Right renal cortex interstitium (tissue), 3 donors: Measurements from ENCODE around the gene CDKL5. TPM values are rescaled to one million over a fixed set of nuclear protein-coding genes. Genes with fewer than 3 reads are reported as not detected.
A peak's percentile ranks its signal among the peaks of the same experiment; 100 is the strongest.
"Not testable (repeated sequence)": the region's sequence is repeated elsewhere in the genome, so short reads cannot be mapped to it uniquely, and the experiment has no call there.

Experiments used
- DNase-seq, 3 donors: peaks; one replicate each; pipeline ENCODE4 v3.0.0-alpha.2; 2013; ENCODE audit warnings: low read depth in 3 of 3, low spot score in 2 of 3
- polyA plus RNA-seq, 3 donors: library from polyadenylated mRNA; unstranded; fragments of 120-200 nt; gene quantifications; one replicate each; pipeline ENCODE4 v1.2.1, GENCODE V29; 2013; ENCODE audit not compliant: insufficient read length in 3 of 3

Gene CDKL5
- polyA plus RNA-seq, 3 donors, result 13.6 to 14.5 (median 14.2) TPM

GRCh38 chrX:18566748-18567147 lies 141.3 kb downstream of the CDKL5 start:
- no peak for DNase-seq

DNA sequence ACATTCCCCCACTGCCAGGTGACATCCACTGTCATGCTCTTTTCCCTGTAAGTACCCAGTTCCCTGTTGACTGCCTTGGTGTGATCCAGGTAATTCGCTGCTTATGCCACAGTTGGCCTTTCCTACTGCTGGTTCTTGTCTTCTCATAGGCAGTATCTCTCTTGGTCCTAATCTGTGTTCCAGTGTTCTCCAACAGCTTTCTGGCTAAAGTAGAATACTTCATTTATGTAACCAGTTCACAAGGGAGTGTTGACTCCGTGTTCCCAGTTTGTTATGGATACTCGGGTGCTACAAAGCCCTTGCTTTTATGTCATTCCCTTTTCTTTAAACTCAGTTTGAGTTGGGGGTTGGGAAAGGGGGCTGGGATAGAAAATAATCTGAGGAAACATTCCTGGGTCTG lies 148.1 kb downstream of the CDKL5 start:
- DNase-seq, result no peak

- DNase-seq, result no peak
Observed at GRCh38 chrX:18574591-18574990, 149.2 kb downstream of the CDKL5 start.

GRCh38 chrX:18575744-18576143 lies 150.3 kb downstream of the CDKL5 start:
- DNase-seq, result no peak

DNA sequence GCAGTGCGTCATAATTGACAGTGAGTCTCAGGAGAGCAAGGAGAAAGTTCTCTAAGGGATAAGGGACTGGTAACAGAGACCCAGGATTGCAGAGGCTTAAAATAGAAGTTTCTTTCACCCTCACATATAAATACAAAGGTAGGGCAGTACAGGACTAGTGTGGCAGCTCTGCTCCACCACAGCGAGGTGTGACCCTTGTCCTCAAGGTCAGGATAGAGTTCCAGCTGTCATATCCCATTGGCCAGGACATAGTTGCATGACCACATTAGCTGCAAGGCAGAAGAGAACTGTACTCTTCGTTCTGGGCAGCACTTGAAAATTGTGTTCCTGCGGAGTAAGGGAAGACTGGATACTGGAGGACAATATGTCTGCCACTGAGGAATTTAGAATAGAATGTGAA lies 152.0 kb downstream of the CDKL5 start:
- no peak for DNase-seq

DNA sequence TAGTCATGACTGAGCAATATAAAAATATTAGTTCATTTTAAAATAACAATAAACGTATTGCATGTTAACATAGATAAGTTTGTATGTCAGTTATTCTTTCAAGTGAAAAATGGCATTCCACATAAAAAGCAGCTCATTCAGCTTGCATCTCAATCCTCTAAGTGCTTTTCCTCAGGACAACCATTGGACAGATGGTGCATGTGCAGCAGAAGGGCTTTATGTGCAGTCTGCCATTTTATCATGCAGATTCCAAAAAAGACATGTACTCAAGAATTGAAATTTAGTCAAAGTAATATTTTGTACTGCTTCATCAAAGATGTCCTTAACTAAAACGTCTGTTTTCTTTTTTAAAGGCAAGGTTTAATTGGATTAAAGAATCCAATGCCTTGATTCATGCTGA lies 153.1 kb downstream of the CDKL5 start:
- DNase-seq, result no peak

DNA sequence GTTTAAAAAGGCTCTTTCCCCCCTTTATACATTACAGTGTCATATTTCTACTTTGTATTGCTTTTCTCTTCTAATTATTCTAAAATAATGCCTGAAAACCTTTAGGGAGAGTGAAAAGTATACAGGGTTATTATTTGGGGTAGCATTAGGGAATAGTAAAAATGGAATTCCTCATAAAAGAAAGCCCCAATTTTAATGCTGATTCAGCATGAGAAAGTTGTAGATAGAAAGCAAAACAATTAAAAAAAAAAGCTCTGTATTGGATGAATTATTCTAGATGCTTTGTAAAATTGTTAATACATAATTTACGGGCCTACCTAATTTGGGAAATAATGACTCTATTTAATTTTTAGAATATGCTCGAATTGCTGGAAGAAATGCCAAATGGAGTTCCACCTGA lies 154.1 kb downstream of the CDKL5 start:
- DNase-seq, result no peak

GRCh38 chrX:18582910-18583493 lies 157.6 kb downstream of the CDKL5 start:
- DNase-seq, result no peak

DNA sequence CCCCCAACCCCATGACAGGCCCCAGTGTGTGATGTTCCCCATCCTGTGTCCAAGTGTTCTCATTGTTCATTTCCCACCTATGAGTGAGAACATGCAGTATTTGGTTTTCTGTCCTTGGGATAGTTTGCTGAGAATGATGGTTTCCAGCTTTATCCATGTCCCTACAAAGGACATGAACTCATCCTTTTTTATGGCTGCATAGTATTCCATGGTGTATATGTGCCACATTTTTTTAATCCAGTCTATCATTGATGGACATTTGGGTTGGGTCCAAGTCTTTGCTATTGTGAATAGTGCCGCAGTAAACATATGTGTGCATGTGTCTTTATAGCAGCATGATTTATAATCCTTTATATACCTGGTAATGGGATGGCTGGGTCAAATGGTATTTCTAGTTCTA lies 163.9 kb downstream of the CDKL5 start:
- not testable (repeated sequence) for DNase-seq

DNA sequence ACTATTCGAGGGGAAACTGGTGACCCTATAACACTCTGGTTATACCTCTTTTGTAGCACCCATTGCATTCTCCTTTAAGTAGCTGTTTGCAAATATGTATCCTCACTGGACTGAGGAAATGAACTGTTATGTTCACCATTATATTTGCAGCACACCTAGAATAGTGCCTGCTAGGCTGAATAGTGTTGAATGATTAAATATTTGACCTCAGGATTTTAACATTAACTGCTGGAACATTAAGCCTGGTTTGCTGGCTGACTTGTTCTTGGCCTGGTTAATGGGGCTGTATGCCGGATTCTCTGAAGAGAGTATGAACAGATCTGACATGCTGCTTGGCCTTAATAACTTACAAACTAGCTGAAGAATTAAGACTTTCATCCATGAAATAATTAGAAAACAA lies 166.4 kb downstream of the CDKL5 start:
- no peak for DNase-seq

DNA sequence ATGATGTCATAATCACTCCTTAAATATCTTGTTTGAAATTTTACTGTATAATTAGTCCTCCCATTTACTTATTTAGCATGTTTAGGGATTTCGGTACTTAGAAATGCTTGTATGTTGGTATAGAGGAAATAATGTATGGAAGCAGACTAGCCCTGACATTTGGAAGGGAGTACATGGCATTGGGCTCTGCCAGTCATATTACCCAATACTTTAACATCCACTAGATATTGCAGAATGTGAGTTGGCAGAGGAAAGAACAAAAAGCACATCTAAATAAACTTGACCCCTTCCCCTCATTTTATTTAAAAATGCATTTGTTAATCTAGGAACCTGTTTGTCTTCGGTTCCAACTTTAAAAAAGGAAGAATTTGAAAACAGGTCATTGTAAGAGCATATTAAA lies 168.7 kb downstream of the CDKL5 start:
- DNase-seq, result no peak

- no peak for DNase-seq
Observed at GRCh38 chrX:18596096-18596495, 170.7 kb downstream of the CDKL5 start.

DNA sequence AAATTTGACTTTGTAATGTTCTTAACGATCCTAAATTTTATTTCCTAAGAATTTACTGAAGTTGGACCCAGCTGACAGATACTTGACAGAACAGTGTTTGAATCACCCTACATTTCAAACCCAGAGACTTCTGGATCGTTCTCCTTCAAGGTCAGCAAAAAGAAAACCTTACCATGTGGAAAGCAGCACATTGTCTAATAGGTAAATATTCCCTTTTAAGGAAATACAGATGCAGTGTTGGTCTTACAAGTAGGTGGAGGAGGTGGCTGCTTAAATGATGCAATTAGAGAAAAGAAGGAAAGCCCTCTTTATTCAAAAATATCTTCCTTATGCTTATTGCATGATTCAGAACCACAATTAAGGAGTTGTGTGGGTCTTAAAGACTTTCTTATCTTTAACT lies 173.0 kb downstream of the CDKL5 start:
- DNase-seq, result no peak

GRCh38 chrX:18607966-18608365 lies 182.6 kb downstream of the CDKL5 start:
- DNase-seq, result no peak

DNA sequence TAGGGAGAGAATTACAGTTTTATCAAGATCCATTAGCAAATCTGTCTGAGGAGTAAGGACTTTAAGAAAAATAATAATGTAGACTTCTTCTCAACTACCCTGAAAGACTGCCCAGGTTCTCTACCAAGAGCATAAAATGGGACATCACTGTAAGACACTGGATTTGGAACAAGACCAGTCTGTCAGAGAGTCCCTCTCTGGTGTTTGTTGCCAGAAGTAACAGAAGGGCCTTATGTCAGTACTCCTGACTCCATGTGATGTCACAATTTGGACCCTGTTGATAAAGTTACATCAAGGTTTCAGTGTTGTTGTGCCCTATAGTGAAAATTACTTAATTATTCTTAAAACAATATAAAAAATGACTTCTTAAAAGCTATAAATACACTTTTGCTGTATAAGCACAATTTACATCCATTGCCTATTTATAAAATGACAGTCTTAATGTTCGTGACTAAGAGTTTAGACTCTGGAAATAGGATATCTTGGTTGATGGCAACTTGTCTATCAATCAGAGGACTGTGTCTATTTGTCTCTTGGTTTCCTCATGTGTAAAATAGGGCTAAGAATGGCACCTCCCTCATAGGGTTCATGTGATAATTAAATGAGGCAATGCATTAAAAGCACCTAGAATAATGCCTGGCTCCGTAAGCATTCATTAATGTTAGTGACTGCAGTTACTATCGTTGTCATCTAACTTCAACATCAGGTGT lies 188.7 kb downstream of the CDKL5 start:
- DNase-seq, result no peak

DNA sequence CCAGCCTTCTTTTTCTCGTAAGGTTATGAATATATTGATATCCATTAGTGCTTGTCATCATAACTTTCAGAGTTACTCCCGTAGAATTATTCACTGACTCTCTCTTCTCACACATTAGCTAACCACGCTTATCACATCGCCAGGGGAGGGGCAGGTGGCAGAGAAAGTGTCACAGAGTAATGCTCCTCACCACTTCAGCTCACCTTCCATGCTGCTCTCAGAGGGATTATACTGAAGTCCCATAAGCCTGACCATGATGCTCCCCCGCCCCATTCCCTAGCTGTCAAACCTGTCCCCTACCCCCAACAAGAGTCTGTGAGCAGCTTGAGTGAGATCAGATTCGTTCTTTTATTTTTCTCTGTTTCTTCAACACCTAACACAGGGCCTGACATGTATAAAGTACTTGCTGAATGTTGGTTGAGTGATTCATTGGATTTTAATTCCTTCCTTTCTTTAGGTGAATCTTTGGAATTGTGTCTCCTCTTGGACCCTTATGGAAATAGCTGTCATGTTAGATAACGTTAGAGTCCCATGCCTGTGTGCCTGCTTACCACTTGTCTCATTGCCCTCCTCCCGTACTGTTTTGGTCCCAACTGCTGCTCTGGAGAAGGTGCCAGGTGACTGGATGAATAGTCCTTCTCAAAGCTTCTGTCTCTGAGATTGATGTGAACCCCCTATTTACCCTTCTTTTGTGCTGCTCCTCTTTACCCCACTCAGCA lies 191.4 kb downstream of the CDKL5 start:
- DNase-seq, result no peak

GRCh38 chrX:18617407-18617750 lies 192.0 kb downstream of the CDKL5 start:
- peak in 2 of 3 donors; percentile 15 to 26 for DNase-seq

DNA sequence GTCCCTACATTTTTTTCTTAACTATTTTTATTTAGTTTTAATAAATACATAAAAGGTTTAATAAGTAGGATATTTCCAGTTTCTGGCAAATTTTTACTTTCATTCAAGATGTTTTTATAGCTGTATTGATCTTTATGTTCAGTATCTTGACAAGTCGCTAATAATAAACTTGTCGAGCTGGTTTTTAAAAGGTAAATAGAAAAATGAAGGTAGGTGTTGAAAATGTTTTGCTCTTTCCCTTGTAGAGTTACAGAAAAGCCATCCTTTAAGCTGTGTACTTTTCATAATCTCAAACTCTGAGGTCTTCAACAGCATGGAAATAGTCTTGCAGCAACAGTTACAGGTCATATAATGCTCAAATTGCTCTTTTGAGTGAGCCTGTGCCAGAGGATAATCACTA lies 193.9 kb downstream of the CDKL5 start:
- DNase-seq, result no peak

DNA sequence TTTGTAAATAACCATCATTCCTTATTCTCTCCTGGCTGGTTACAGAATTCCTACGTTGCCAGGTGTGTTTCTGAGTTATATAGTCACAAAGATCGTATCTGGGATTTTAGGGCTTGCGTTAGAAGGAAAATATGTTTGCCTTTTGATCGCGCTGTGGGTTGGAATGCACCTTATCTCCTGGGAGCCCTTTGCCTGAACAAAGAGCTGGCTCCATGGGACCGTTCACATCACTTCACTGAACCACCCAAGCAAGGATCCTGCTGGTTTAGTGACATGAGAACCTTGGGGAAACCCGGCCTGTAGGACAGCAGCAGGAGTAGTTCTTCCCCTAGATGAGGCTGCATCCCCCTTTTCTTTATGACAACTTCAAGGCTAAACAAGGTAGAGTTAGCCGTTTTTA lies 194.9 kb downstream of the CDKL5 start:
- DNase-seq, result no peak

- DNase-seq, result no peak
Observed at GRCh38 chrX:18624599-18624998, 199.2 kb downstream of the CDKL5 start.

- DNase-seq, result no peak
Observed at GRCh38 chrX:18630934-18631333, 205.5 kb downstream of the CDKL5 start.

GRCh38 chrX:18638398-18638797 lies 213.0 kb downstream of the CDKL5 start:
- DNase-seq, result no peak
